Smooth muscle cell (in vitro differentiated cells): ENCODE measurements around the gene CCDC137. TPM values are rescaled to one million over a fixed set of nuclear protein-coding genes. Genes with fewer than 3 reads are reported as not detected.

Source experiments
- DNase-seq: peaks from one replicate; lab custom pipeline; 2025; ENCODE audit not compliant: unreplicated experiment; lab: John Stamatoyannopoulos, UW
- H2AFZ ChIP-seq: fragments of 200-600 bp; sonication (generic); 2 replicates; pipeline ENCODE4 v1.6.0; 2016; ENCODE audit warnings: antibody characterized with exemption, low read depth, mild to moderate bottlenecking
- H3F3A ChIP-seq: fragments of 200-600 bp; sonication (generic); 2 replicates; pipeline ENCODE4 v1.6.0; 2017; ENCODE audit warnings: antibody characterized with exemption, low read depth
- H3K27ac ChIP-seq: fragments of 200-600 bp; sonication (generic); 2 replicates; pipeline ENCODE4 v1.5.1; 2016; ENCODE audit warnings: low read depth, mild to moderate bottlenecking
- H3K27me3 ChIP-seq: fragments of 200-600 bp; sonication (generic); 2 replicates; pipeline ENCODE4 v1.6.1; 2016; ENCODE audit warnings: low read depth, mild to moderate bottlenecking
- H3K36me3 ChIP-seq: fragments of 200-600 bp; sonication (generic); 2 replicates; pipeline ENCODE4 v1.5.1; 2016; ENCODE audit warnings: low read depth
- H3K4me1 ChIP-seq: fragments of 200-600 bp; sonication (generic); 2 replicates; pipeline ENCODE4 v1.5.1; 2016; ENCODE audit warnings: low read depth
- H3K4me2 ChIP-seq: fragments of 200-600 bp; sonication (generic); 2 replicates; pipeline ENCODE4 v1.6.0; 2016; ENCODE audit warnings: mild to moderate bottlenecking
- H3K4me3 ChIP-seq: fragments of 200-600 bp; sonication (generic); 2 replicates; pipeline ENCODE4 v1.5.1; 2016; ENCODE audit warnings: mild to moderate bottlenecking
- H3K79me2 ChIP-seq: fragments of 200-600 bp; sonication (generic); 2 replicates; pipeline ENCODE4 v1.6.0; 2016; ENCODE audit warnings: low read depth, mild to moderate bottlenecking
- H3K9ac ChIP-seq: fragments of 200-600 bp; sonication (generic); 2 replicates; pipeline ENCODE4 v1.6.0; 2016; ENCODE audit warnings: low read depth
- H3K9me3 ChIP-seq: fragments of 200-600 bp; sonication (generic); replicated peaks from 2 replicates; pipeline ENCODE4 v1.5.1; 2016; ENCODE audit warnings: low read depth
- H4K20me1 ChIP-seq: fragments of 200-600 bp; sonication (generic); 2 replicates; pipeline ENCODE4 v1.6.0; 2016; ENCODE audit warnings: low read depth
- WGBS: methylation state at CpG from one replicate; pipeline ENCODE4 v1.1.7; 2016; ENCODE audit warnings: low lambda C conversion rate; 5-methylcytosine and 5-hydroxymethylcytosine counted together
- polyA plus RNA-seq: library from polyadenylated mRNA; unstranded; fragments of >200 nt; fragmentation: Nextera tagmentation; extraction: Ambion mirVana; gene quantifications from 2 replicates; pipeline ENCODE4 v1.2.1, GENCODE V29; 2016
- total RNA-seq: library from RNA; depleted of rRNA; stranded (reverse); fragments of >200 nt; gene quantifications from 2 replicates; pipeline ENCODE4 v1.2.3, GENCODE V29; 2014
- TF ChIP-seq, protein P1 (sequence below): fragments of 200-600 bp; sonication (generic); IDR thresholded peaks from 2 replicates; pipeline ENCODE4 v1.5.1; 2017; ENCODE audit warnings: borderline replicate concordance, mild to moderate bottlenecking, antibody characterized with exemption; ENCODE audit not compliant: insufficient read depth, poor library complexity, severe bottlenecking

Gene CCDC137
- total and polyA plus RNA-seq, 2 experiments from 2014 or later = 5.0 to 24.6 TPM

DNA sequence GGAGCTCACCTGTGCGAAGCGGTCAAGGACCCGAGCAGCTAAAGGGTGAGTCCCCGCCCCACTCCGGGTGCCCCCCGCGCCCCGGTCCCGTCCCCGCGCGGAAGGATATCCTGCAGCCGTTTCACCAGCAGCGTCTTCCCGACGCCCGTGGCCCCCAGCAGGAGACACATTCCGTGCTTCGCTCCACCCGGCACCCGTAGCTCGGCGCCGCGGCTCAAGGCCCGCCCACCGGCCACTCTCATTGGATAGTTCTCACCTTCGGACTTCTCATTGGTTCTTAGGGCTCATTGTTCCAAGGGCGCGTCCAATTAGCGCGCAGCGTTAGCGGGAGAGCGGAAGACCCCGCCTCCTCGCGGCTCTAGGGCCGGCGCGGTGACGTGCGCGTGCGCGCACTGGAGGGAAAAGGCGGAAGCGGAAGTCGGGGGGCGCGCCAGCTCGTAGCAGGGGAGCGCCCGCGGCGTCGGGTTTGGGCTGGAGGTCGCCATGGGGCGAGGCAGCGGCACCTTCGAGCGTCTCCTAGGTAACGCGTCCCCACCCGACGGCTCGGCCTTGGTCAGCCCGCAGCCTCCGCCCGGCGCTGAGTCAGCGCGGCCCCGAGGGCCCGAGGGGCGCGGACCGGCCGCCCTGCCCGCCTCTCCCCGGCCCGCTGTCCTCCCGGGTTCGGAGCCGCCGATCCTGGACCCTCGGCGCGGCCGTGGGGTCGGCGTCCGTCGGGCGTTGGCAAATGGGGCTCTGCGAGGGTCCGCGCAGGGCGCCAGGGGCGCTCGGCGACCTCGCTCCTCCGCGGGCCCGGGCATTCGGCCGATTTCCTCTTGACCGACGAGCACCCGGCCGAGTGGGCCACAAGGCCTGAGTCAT is 17.3 kb downstream of the CCDC137 start, which contains the start of the genes ARL16 and HGS:
Gene ARL16, minus strand, starts transcription at position 214 of the 858 bp plus-strand sequence. Its CDS starts 44 bp downstream, at position 170.
Gene HGS, plus strand, starts transcription at position 428 of the 858 bp plus-strand sequence. Its CDS starts 56 bp downstream, at position 484.
- TF ChIP-seq, protein P1, sequence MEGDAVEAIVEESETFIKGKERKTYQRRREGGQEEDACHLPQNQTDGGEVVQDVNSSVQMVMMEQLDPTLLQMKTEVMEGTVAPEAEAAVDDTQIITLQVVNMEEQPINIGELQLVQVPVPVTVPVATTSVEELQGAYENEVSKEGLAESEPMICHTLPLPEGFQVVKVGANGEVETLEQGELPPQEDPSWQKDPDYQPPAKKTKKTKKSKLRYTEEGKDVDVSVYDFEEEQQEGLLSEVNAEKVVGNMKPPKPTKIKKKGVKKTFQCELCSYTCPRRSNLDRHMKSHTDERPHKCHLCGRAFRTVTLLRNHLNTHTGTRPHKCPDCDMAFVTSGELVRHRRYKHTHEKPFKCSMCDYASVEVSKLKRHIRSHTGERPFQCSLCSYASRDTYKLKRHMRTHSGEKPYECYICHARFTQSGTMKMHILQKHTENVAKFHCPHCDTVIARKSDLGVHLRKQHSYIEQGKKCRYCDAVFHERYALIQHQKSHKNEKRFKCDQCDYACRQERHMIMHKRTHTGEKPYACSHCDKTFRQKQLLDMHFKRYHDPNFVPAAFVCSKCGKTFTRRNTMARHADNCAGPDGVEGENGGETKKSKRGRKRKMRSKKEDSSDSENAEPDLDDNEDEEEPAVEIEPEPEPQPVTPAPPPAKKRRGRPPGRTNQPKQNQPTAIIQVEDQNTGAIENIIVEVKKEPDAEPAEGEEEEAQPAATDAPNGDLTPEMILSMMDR = no peak
- H2AFZ ChIP-seq = peak within 1 kb of the TSS; percentile 91

DNA sequence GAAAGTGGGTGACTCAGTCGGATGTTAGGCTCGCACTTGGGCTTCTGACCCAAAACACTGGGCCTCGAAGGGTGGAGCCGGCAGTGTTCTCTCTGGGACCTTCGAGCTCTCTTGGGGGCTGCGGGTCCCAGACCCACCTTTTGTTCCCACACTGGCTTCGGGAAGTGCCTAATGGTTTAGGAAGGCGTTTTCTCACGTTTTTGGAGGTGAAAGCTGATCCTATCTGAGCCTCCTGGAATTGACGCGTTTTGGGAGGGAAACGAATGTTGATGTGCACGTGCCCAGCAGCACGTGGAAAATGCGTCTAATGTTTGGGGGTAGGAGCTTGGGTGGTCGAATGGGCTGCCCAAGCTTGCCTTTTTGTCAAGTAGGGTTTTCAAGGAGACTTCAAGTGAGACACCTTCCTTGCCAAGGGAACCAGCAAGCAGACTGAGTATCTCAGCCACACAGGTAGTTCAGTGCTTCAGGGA is 17.9 kb downstream of the CCDC137 start:
- peak overlapping the region; percentile 98 for H3K27ac ChIP-seq
- peak overlapping the region; percentile 98 for H3K4me3 ChIP-seq
- H3K4me1 ChIP-seq = peaks cover 18% of the 10 kb centered on the region
- H3K36me3 ChIP-seq = no peaks in the 10 kb centered on the region
- H3K27me3 ChIP-seq = no peaks in the 10 kb centered on the region
- H3K4me2 ChIP-seq = peak overlapping the region; percentile 95
- no peak for DNase-seq
- 16% methylated on average over 16 of the region's 16 CpGs for WGBS
- no peak overlapping the region for H2AFZ ChIP-seq
- H3F3A ChIP-seq = no peaks in the 10 kb centered on the region
- TF ChIP-seq, protein P1 = no peak
- peak overlapping the region; percentile 99 for H3K9ac ChIP-seq
- no peaks in the 10 kb centered on the region for H3K9me3 ChIP-seq
- H3K79me2 ChIP-seq = peaks cover 88% of the 10 kb centered on the region
- H4K20me1 ChIP-seq = peaks cover 55% of the 10 kb centered on the region

More for the DNA sequence above, 17.3 kb downstream of the CCDC137 start, which contains the start of the genes ARL16 and HGS:
- Histone ChIP-seq H3K27ac (peak within 1 kb of the TSS; percentile 98), H3K4me1 (peaks cover 18% of the 10 kb centered on the region), H4K20me1 (peaks cover 48% of the 10 kb centered on the region), H3K27me3 (no peaks in the 10 kb centered on the region), H3K4me3 (peak within 1 kb of the TSS; percentile 98), H3K9me3 (no peaks in the 10 kb centered on the region), H3K79me2 (peaks cover 82% of the 10 kb centered on the region), H3F3A (no peaks in the 10 kb centered on the region), H3K36me3 (no peaks in the 10 kb centered on the region), H3K4me2 (peak within 1 kb of the TSS; percentile 97), H3K9ac (peak within 1 kb of the TSS; percentile 99)
- under 1% methylated on average over 90 of the region's 112 CpGs for WGBS
- peak; percentile 91 for DNase-seq

DNA sequence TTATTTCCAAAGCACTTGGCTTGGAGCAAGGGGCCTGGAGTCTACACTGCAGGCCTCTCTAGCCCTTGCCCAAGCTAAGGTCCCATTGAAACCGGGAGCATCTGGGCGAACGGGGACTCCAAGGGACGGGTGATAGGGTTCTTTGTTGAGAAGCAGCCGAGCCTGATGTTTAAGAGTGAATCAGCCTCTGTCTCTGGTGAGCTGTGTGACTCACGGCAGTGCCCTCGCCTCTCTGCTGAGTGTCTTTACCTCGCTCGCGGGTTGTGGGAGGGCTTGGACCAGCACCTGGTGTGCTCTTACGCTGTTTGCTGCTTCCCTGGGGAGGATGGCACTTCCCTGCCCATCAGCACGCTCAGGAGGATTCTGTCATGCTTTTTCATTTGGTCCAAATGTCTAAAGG is 18.6 kb downstream of the CCDC137 start:
- Histone ChIP-seq H4K20me1 (peaks cover 61% of the 10 kb centered on the region), H3F3A (no peaks in the 10 kb centered on the region), H3K9me3 (no peaks in the 10 kb centered on the region), H2AFZ (no peak overlapping the region), H3K36me3 (no peaks in the 10 kb centered on the region), H3K27me3 (no peaks in the 10 kb centered on the region), H3K27ac (peak overlapping the region; percentile 98), H3K4me1 (peaks cover 18% of the 10 kb centered on the region), H3K4me3 (peak overlapping the region; percentile 98), H3K9ac (peak overlapping the region; percentile 99), H3K4me2 (peak overlapping the region; percentile 95), H3K79me2 (peaks cover 88% of the 10 kb centered on the region)
- DNase-seq = no peak
- TF ChIP-seq, protein P1 = no peak
- WGBS = 47% methylated on average over 12 of the region's 12 CpGs
